Measurements from ENCODE around the gene RGR. TPM values are rescaled to one million over a fixed set of nuclear protein-coding genes. Genes with fewer than 3 reads are reported as not detected.

RGR gene
- total RNA-seq, 2 donors from 2014 or later, result not detected

GRCh38 chr10:84241185-84241790 is 3.6 kb upstream of the RGR start, which contains the start of gene LRIT1:
Gene LRIT1, minus strand, starts transcription at chr10:84241546. Its CDS starts 107 bp downstream, at chr10:84241439.
- no peak for DNase-seq (ENCODE audit: low spot score)
- Histone ChIP-seq H3K27me3 (replicated peaks; ENCODE audit: insufficient read depth) (peaks cover 2% of the 10 kb centered on the region), H3K4me1 (replicated peaks) (no peaks in the 10 kb centered on the region), H3K36me3 (no peaks in the 10 kb centered on the region), H3K4me3 (no peak within 1 kb of the TSS), H3K9me3 (no peaks in the 10 kb centered on the region), H3K27ac (no peak within 1 kb of the TSS)
- intact Hi-C loops (cut with DNase I), result no loop called here
- WGBS, result 87% methylated on average over 13 of the region's 13 CpGs
- TF ChIP-seq POLR2AphosphoS5 (IDR thresholded peaks at IDR 0.05) (no peak), CTCF (IDR thresholded peaks at IDR 0.05) (no peak), POLR2A (IDR thresholded peaks at IDR 0.05) (no peak)

GRCh38 chr10:84243759-84244158 is 1.1 kb upstream of the RGR start:
- 89% methylated on average over 3 of the region's 3 CpGs for WGBS
- no peaks in the 10 kb centered on the region for H3K27me3 ChIP-seq (replicated peaks; ENCODE audit: insufficient read depth)
- H3K4me3 ChIP-seq, result no peak overlapping the region
- H3K36me3 ChIP-seq, result no peaks in the 10 kb centered on the region
- no peaks in the 10 kb centered on the region for H3K4me1 ChIP-seq (replicated peaks)
- no peak overlapping the region for H3K27ac ChIP-seq
- DNase-seq (ENCODE audit: low spot score), result no peak
- TF ChIP-seq POLR2AphosphoS5 (IDR thresholded peaks at IDR 0.05) (no peak), POLR2A (IDR thresholded peaks at IDR 0.05) (no peak), CTCF (IDR thresholded peaks at IDR 0.05) (no peak)
- intact Hi-C loops (cut with DNase I), result no loop called here
- no peaks in the 10 kb centered on the region for H3K9me3 ChIP-seq

GRCh38 chr10:84247496-84247895 is 2.6 kb downstream of the RGR start:
- intact Hi-C loops (cut with DNase I), result no loop called here
- TF ChIP-seq POLR2A (IDR thresholded peaks at IDR 0.05), result no peak
- TF ChIP-seq CTCF (IDR thresholded peaks at IDR 0.05), result no peak
- Histone ChIP-seq H3K27ac (no peak overlapping the region), H3K27me3 (replicated peaks; ENCODE audit: insufficient read depth) (no peaks in the 10 kb centered on the region), H3K36me3 (no peaks in the 10 kb centered on the region), H3K4me1 (replicated peaks) (no peaks in the 10 kb centered on the region), H3K9me3 (no peaks in the 10 kb centered on the region), H3K4me3 (no peak overlapping the region)
- no peak for DNase-seq (ENCODE audit: low spot score)
- WGBS, result 85% methylated on average over 6 of the region's 6 CpGs

- 83% methylated on average over 12 of the region's 12 CpGs for WGBS
- TF ChIP-seq POLR2A (IDR thresholded peaks at IDR 0.05), result no peak
- no peak for TF ChIP-seq CTCF (IDR thresholded peaks at IDR 0.05)
- no peak for TF ChIP-seq POLR2AphosphoS5 (IDR thresholded peaks at IDR 0.05)
These were observed 3.9 kb downstream of the RGR start for GRCh38 chr10:84248794-84249193.

More at GRCh38 chr10:84248794-84249193, 3.9 kb downstream of the RGR start:
- no peak for DNase-seq (ENCODE audit: low spot score)
- no peaks in the 10 kb centered on the region for H3K4me1 ChIP-seq (replicated peaks)
- intact Hi-C loops (cut with DNase I), result no loop called here
- no peaks in the 10 kb centered on the region for H3K9me3 ChIP-seq
- no peak overlapping the region for H3K27ac ChIP-seq
- no peaks in the 10 kb centered on the region for H3K27me3 ChIP-seq (replicated peaks; ENCODE audit: insufficient read depth)
- no peak overlapping the region for H3K4me3 ChIP-seq
- no peaks in the 10 kb centered on the region for H3K36me3 ChIP-seq

All from prostate gland (tissue), 2 donors.